Muscle of leg (tissue), 11 donors: ENCODE measurements around the gene ACOX2. TPM values are rescaled to one million over a fixed set of nuclear protein-coding genes. Genes with fewer than 3 reads are reported as not detected.

ENCODE experiments used
- DNase-seq: peaks from one replicate; pipeline ENCODE4 v3.0.0; 2013
- H3K27ac ChIP-seq: one replicate; pipeline ENCODE4 v1.5.1; 2013; ENCODE audit warnings: mild to moderate bottlenecking, low read length, control low read depth
- H3K27me3 ChIP-seq: one replicate; pipeline ENCODE4 v1.6.1; 2013; ENCODE audit warnings: low read length; ENCODE audit not compliant: control insufficient read depth, insufficient read depth
- H3K36me3 ChIP-seq: one replicate; pipeline ENCODE4 v1.6.1; 2013; ENCODE audit warnings: low read length; ENCODE audit not compliant: control insufficient read depth, insufficient read depth
- H3K4me1 ChIP-seq: one replicate; pipeline ENCODE4 v1.6.1; 2013; ENCODE audit warnings: low read length; ENCODE audit not compliant: control insufficient read depth, insufficient read depth
- H3K4me3 ChIP-seq: one replicate; pipeline ENCODE4 v1.5.1; 2013; ENCODE audit warnings: low read length, control low read depth
- H3K9me3 ChIP-seq: replicated peaks from 2 replicates; pipeline ENCODE4 v1.6.1; 2013; ENCODE audit warnings: low read depth, low read length; ENCODE audit not compliant: control insufficient read depth
- WGBS: methylation state at CpG from one replicate; pipeline ENCODE4 v1.1.5; 2013; ENCODE audit warnings: missing lambda C conversion rate; ENCODE audit not compliant: insufficient coverage; 5-methylcytosine and 5-hydroxymethylcytosine counted together
- polyA plus RNA-seq, 8 donors: library from polyadenylated mRNA; unstranded; fragments of 120-200 nt; gene quantifications; one replicate each; pipeline versions ENCODE4 v1.2.1 to v1.2.3, GENCODE V29; 2013; ENCODE audit warnings: inconsistent platforms in 1 of 8, low replicate concordance in 1 of 8; ENCODE audit not compliant: insufficient read length in 8 of 8, insufficient read depth in 1 of 8
- total RNA-seq: library from RNA; stranded (reverse); fragments of 120-200 nt; gene quantifications from one replicate; pipeline ENCODE4 v1.2.4, GENCODE V29; 2013

Gene ACOX2
- total and polyA plus RNA-seq, 9 donors, result 21.9 to 29.1 (median 23.6) TPM

- H3K27ac ChIP-seq, result no peak overlapping the region
- no peaks in the 10 kb centered on the region for H3K27me3 ChIP-seq
- H3K4me1 ChIP-seq, result peaks cover 10% of the 10 kb centered on the region
- no peak overlapping the region for H3K4me3 ChIP-seq
- H3K9me3 ChIP-seq, result no peaks in the 10 kb centered on the region
- peak; percentile 53 for DNase-seq
- WGBS, result 10% methylated on average over 6 of the region's 18 CpGs
- H3K36me3 ChIP-seq, result no peaks in the 10 kb centered on the region
These were observed 73.6 kb downstream of the ACOX2 start for GRCh38 chr3:58463181-58463941.

GRCh38 chr3:58462829-58463180 lies 74.2 kb downstream of the ACOX2 start:
- WGBS, result 49% methylated on average over 3 of the region's 4 CpGs

GRCh38 chr3:58459160-58459559 lies 77.8 kb downstream of the ACOX2 start:
- Histone ChIP-seq H3K27me3 (no peaks in the 10 kb centered on the region), H3K36me3 (no peaks in the 10 kb centered on the region), H3K4me3 (no peak overlapping the region), H3K4me1 (peaks cover 10% of the 10 kb centered on the region), H3K9me3 (peaks cover 6% of the 10 kb centered on the region), H3K27ac (no peak overlapping the region)
- no CpG with 5 or more reads among the region's 4 CpGs for WGBS
- no peak for DNase-seq

More at GRCh38 chr3:58462829-58463180, 74.2 kb downstream of the ACOX2 start:
- no peak for DNase-seq
- Histone ChIP-seq H3K27me3 (no peaks in the 10 kb centered on the region), H3K36me3 (no peaks in the 10 kb centered on the region), H3K4me1 (peaks cover 10% of the 10 kb centered on the region), H3K4me3 (no peak overlapping the region), H3K9me3 (no peaks in the 10 kb centered on the region), H3K27ac (no peak overlapping the region)

Other genes with a start within 250 kb of the ACOX2 start
- gene RPP14, start 230.9 kb downstream of the ACOX2 start, total RNA-seq, result 18.6 TPM
- 10 to 100 TPM; 14.3 to 24.6 (median 19.1) TPM for gene RPP14, start 230.9 kb downstream of the ACOX2 start, polyA plus RNA-seq
- 11.1 TPM for gene HTD2, start 230.7 kb downstream of the ACOX2 start, total RNA-seq
- gene HTD2, start 230.7 kb downstream of the ACOX2 start, polyA plus RNA-seq, result 10 to 100 TPM in 4 of 8 donors, 1 to 10 TPM in 4; 7.8 to 12.5 (median 10.1) TPM
- 17.7 TPM for gene PXK, start 204.3 kb downstream of the ACOX2 start, total RNA-seq
- gene PXK, start 204.3 kb downstream of the ACOX2 start, polyA plus RNA-seq, result 10 to 100 TPM; 15.9 to 19.9 (median 17.3) TPM
- gene PDHB, start 103.4 kb downstream of the ACOX2 start, total RNA-seq, result 78.8 TPM
- gene PDHB, start 103.4 kb downstream of the ACOX2 start, polyA plus RNA-seq, result 10 to 100 TPM; 78.3 to 88.2 (median 82.6) TPM
- 10.3 TPM for gene KCTD6, start 45.1 kb downstream of the ACOX2 start, total RNA-seq
- 10 to 100 TPM; 11.3 to 15.7 (median 12.4) TPM for gene KCTD6, start 45.1 kb downstream of the ACOX2 start, polyA plus RNA-seq
- 0.84 TPM for gene FAM107A, start 40.2 kb upstream of the ACOX2 start, total RNA-seq
- gene FAM107A, start 40.2 kb upstream of the ACOX2 start, polyA plus RNA-seq, result 1 to 10 TPM in 5 of 8 donors, under 1 TPM in 3; 0.53 to 1.9 (median 1.2) TPM
- 0.09 TPM for gene FAM3D, start 129.6 kb upstream of the ACOX2 start, total RNA-seq
- gene FAM3D, start 129.6 kb upstream of the ACOX2 start, polyA plus RNA-seq, result 1 to 10 TPM in 1 of 8 donors, under 1 TPM in 2, not detected in 5; 0.07 to 1.2 (median 0.69) TPM